ENCODE measurements around the gene PLAAT1. TPM values are rescaled to one million over a fixed set of nuclear protein-coding genes. Genes with fewer than 3 reads are reported as not detected.

Gene PLAAT1
- 10 to 100 TPM in 1 of 2 donors, 1 to 10 TPM in 1; 9.3 to 10.7 TPM for total RNA-seq
- polyA plus RNA-seq (ENCODE audit: insufficient read length in 2 of 2), result 10 to 100 TPM; 10.5 to 15.7 TPM
- long read RNA-seq, donor 1, partial matches to known transcripts, result 0 of 4 reads
- long read RNA-seq, donor 1, other reads (novel, unspliced or antisense), result 0 of 4 reads
- long read RNA-seq, donor 2, partial matches to known transcripts, result 0 of 1 reads
- long read RNA-seq, donor 2, other reads (novel, unspliced or antisense), result 0 of 1 reads
- long read RNA-seq, donor 3, result 0 reads
- long read RNA-seq, donor 4, result 0 reads

- Histone ChIP-seq H3K27ac (ENCODE audit: low read depth, low read length) (peak within 1 kb of the TSS; percentile 4), H3K9me3 (ENCODE audit: control insufficient read depth, insufficient read depth, low read length) (no peaks in the 10 kb centered on the region), H3K27me3 (ENCODE audit: control insufficient read depth, insufficient read depth, low read length) (no peaks in the 10 kb centered on the region), H3K4me3 (ENCODE audit: low read depth, low read length) (peak within 1 kb of the TSS; percentile 70), H3K4me1 (ENCODE audit: control insufficient read depth, insufficient read depth, low read length) (peaks cover 4% of the 10 kb centered on the region), H3K36me3 (ENCODE audit: control insufficient read depth, insufficient read depth, low read length) (no peaks in the 10 kb centered on the region)
- WGBS (ENCODE audit: insufficient coverage), result 0% methylated on average over 88 of the region's 93 CpGs
- DNase-seq (ENCODE audit: low read depth in 4 of 6, low spot score in 6 of 6), result peak in 5 of 6 donors; percentile 41 to 89 (median 57)
Measured at GRCh38 chr3:193240850-193241706, at the start of gene PLAAT1. TSS of gene PLAAT1 (plus strand) at chr3:193241222. CDS start at chr3:193255651, 14,429 bp downstream.

GRCh38 chr3:193194371-193194770, 46.7 kb upstream of the PLAAT1 start:
- WGBS (ENCODE audit: insufficient coverage), result no CpG with 5 or more reads among the region's 3 CpGs
- Histone ChIP-seq H3K36me3 (ENCODE audit: control insufficient read depth, insufficient read depth, low read length) (no peaks in the 10 kb centered on the region), H3K4me3 (ENCODE audit: low read depth, low read length) (no peak overlapping the region), H3K27me3 (ENCODE audit: control insufficient read depth, insufficient read depth, low read length) (no peaks in the 10 kb centered on the region), H3K27ac (ENCODE audit: low read depth, low read length) (no peak overlapping the region), H3K4me1 (ENCODE audit: control insufficient read depth, insufficient read depth, low read length) (no peaks in the 10 kb centered on the region), H3K9me3 (ENCODE audit: control insufficient read depth, insufficient read depth, low read length) (no peaks in the 10 kb centered on the region)
- DNase-seq (ENCODE audit: low read depth in 4 of 6, low spot score in 6 of 6), result peak in 4 of 6 donors; percentile 6 to 84 (median 8)

- WGBS (ENCODE audit: insufficient coverage), result no CpG with 5 or more reads among the region's 2 CpGs
- Histone ChIP-seq H3K9me3 (ENCODE audit: control insufficient read depth, insufficient read depth, low read length) (no peaks in the 10 kb centered on the region), H3K4me1 (ENCODE audit: control insufficient read depth, insufficient read depth, low read length) (no peaks in the 10 kb centered on the region), H3K27me3 (ENCODE audit: control insufficient read depth, insufficient read depth, low read length) (no peaks in the 10 kb centered on the region), H3K4me3 (ENCODE audit: low read depth, low read length) (no peak overlapping the region), H3K36me3 (ENCODE audit: control insufficient read depth, insufficient read depth, low read length) (no peaks in the 10 kb centered on the region), H3K27ac (ENCODE audit: low read depth, low read length) (no peak overlapping the region)
- no peak for DNase-seq (ENCODE audit: low read depth in 4 of 6, low spot score in 6 of 6)
Measured at GRCh38 chr3:193196746-193197145, 44.3 kb upstream of the PLAAT1 start.

GRCh38 chr3:193207290-193208273, 33.4 kb upstream of the PLAAT1 start:
- peak in 1 of 6 donors; percentile 53 for DNase-seq (ENCODE audit: low read depth in 4 of 6, low spot score in 6 of 6)
- Histone ChIP-seq H3K36me3 (ENCODE audit: control insufficient read depth, insufficient read depth, low read length) (no peaks in the 10 kb centered on the region), H3K4me1 (ENCODE audit: control insufficient read depth, insufficient read depth, low read length) (no peaks in the 10 kb centered on the region), H3K27me3 (ENCODE audit: control insufficient read depth, insufficient read depth, low read length) (no peaks in the 10 kb centered on the region), H3K4me3 (ENCODE audit: low read depth, low read length) (no peak overlapping the region), H3K9me3 (ENCODE audit: control insufficient read depth, insufficient read depth, low read length) (no peaks in the 10 kb centered on the region), H3K27ac (ENCODE audit: low read depth, low read length) (no peak overlapping the region)
- WGBS (ENCODE audit: insufficient coverage), result 52% methylated on average over 2 of the region's 5 CpGs

GRCh38 chr3:193210618-193211017, 30.4 kb upstream of the PLAAT1 start:
- no peaks in the 10 kb centered on the region for H3K4me1 ChIP-seq (ENCODE audit: control insufficient read depth, insufficient read depth, low read length)
- no peaks in the 10 kb centered on the region for H3K36me3 ChIP-seq (ENCODE audit: control insufficient read depth, insufficient read depth, low read length)
- no peaks in the 10 kb centered on the region for H3K9me3 ChIP-seq (ENCODE audit: control insufficient read depth, insufficient read depth, low read length)
- peak in 3 of 6 donors; percentile 7 to 90 (median 64) for DNase-seq (ENCODE audit: low read depth in 4 of 6, low spot score in 6 of 6)
- no peaks in the 10 kb centered on the region for H3K27me3 ChIP-seq (ENCODE audit: control insufficient read depth, insufficient read depth, low read length)
- no peak overlapping the region for H3K4me3 ChIP-seq (ENCODE audit: low read depth, low read length)
- H3K27ac ChIP-seq (ENCODE audit: low read depth, low read length), result no peak overlapping the region
- no CpG with 5 or more reads among the region's 1 CpG for WGBS (ENCODE audit: insufficient coverage)

GRCh38 chr3:193211173-193211572, 29.8 kb upstream of the PLAAT1 start:
- Histone ChIP-seq H3K36me3 (ENCODE audit: control insufficient read depth, insufficient read depth, low read length) (no peaks in the 10 kb centered on the region), H3K27me3 (ENCODE audit: control insufficient read depth, insufficient read depth, low read length) (no peaks in the 10 kb centered on the region), H3K4me1 (ENCODE audit: control insufficient read depth, insufficient read depth, low read length) (no peaks in the 10 kb centered on the region), H3K27ac (ENCODE audit: low read depth, low read length) (no peak overlapping the region), H3K9me3 (ENCODE audit: control insufficient read depth, insufficient read depth, low read length) (no peaks in the 10 kb centered on the region), H3K4me3 (ENCODE audit: low read depth, low read length) (no peak overlapping the region)
- no peak for DNase-seq (ENCODE audit: low read depth in 4 of 6, low spot score in 6 of 6)
- WGBS (ENCODE audit: insufficient coverage), result 100% methylated on average over 1 of the region's 2 CpGs

GRCh38 chr3:193211984-193212383, 29.0 kb upstream of the PLAAT1 start:
- WGBS (ENCODE audit: insufficient coverage), result no CpG with 5 or more reads among the region's 1 CpG
- H3K9me3 ChIP-seq (ENCODE audit: control insufficient read depth, insufficient read depth, low read length), result no peaks in the 10 kb centered on the region
- H3K36me3 ChIP-seq (ENCODE audit: control insufficient read depth, insufficient read depth, low read length), result no peaks in the 10 kb centered on the region
- H3K4me3 ChIP-seq (ENCODE audit: low read depth, low read length), result no peak overlapping the region
- H3K27ac ChIP-seq (ENCODE audit: low read depth, low read length), result no peak overlapping the region
- H3K27me3 ChIP-seq (ENCODE audit: control insufficient read depth, insufficient read depth, low read length), result no peaks in the 10 kb centered on the region
- no peak for DNase-seq (ENCODE audit: low read depth in 4 of 6, low spot score in 6 of 6)
- H3K4me1 ChIP-seq (ENCODE audit: control insufficient read depth, insufficient read depth, low read length), result no peaks in the 10 kb centered on the region

- DNase-seq (ENCODE audit: low read depth in 4 of 6, low spot score in 6 of 6), result no peak
- H3K4me3 ChIP-seq (ENCODE audit: low read depth, low read length), result no peak overlapping the region
- no peaks in the 10 kb centered on the region for H3K36me3 ChIP-seq (ENCODE audit: control insufficient read depth, insufficient read depth, low read length)
- 22% methylated on average over 1 of the region's 1 CpG for WGBS (ENCODE audit: insufficient coverage)
- no peak overlapping the region for H3K27ac ChIP-seq (ENCODE audit: low read depth, low read length)
- no peaks in the 10 kb centered on the region for H3K4me1 ChIP-seq (ENCODE audit: control insufficient read depth, insufficient read depth, low read length)
- H3K27me3 ChIP-seq (ENCODE audit: control insufficient read depth, insufficient read depth, low read length), result no peaks in the 10 kb centered on the region
- H3K9me3 ChIP-seq (ENCODE audit: control insufficient read depth, insufficient read depth, low read length), result no peaks in the 10 kb centered on the region
Measured at GRCh38 chr3:193212844-193213243, 28.2 kb upstream of the PLAAT1 start.

GRCh38 chr3:193214445-193214844, 26.6 kb upstream of the PLAAT1 start:
- H3K36me3 ChIP-seq (ENCODE audit: control insufficient read depth, insufficient read depth, low read length), result no peaks in the 10 kb centered on the region
- H3K4me1 ChIP-seq (ENCODE audit: control insufficient read depth, insufficient read depth, low read length), result no peaks in the 10 kb centered on the region
- no peaks in the 10 kb centered on the region for H3K9me3 ChIP-seq (ENCODE audit: control insufficient read depth, insufficient read depth, low read length)
- DNase-seq (ENCODE audit: low read depth in 4 of 6, low spot score in 6 of 6), result no peak
- H3K27ac ChIP-seq (ENCODE audit: low read depth, low read length), result no peak overlapping the region
- H3K4me3 ChIP-seq (ENCODE audit: low read depth, low read length), result no peak overlapping the region
- WGBS (ENCODE audit: insufficient coverage), result 60% methylated on average over 3 of the region's 3 CpGs
- no peaks in the 10 kb centered on the region for H3K27me3 ChIP-seq (ENCODE audit: control insufficient read depth, insufficient read depth, low read length)
